Right renal cortex interstitium (tissue), 3 donors: ENCODE measurements around the gene ARRB1. TPM values are rescaled to one million over a fixed set of nuclear protein-coding genes. Genes with fewer than 3 reads are reported as not detected.
"Not testable (repeated sequence)": the region's sequence is repeated elsewhere in the genome, so short reads cannot be mapped to it uniquely, and the experiment has no call there.

ENCODE experiments used
- DNase-seq, 3 donors: peaks; one replicate each; pipeline ENCODE4 v3.0.0-alpha.2; 2013; ENCODE audit warnings: low read depth in 3 of 3, low spot score in 2 of 3
- polyA plus RNA-seq, 3 donors: library from polyadenylated mRNA; unstranded; fragments of 120-200 nt; gene quantifications; one replicate each; pipeline ENCODE4 v1.2.1, GENCODE V29; 2013; ENCODE audit not compliant: insufficient read length in 3 of 3

Gene ARRB1
- polyA plus RNA-seq, 3 donors, result 24.0 to 29.1 (median 24.4) TPM

GRCh38 chr11:75373201-75373600 lies 21.7 kb upstream of the ARRB1 start:
- DNase-seq, result no peak

DNA sequence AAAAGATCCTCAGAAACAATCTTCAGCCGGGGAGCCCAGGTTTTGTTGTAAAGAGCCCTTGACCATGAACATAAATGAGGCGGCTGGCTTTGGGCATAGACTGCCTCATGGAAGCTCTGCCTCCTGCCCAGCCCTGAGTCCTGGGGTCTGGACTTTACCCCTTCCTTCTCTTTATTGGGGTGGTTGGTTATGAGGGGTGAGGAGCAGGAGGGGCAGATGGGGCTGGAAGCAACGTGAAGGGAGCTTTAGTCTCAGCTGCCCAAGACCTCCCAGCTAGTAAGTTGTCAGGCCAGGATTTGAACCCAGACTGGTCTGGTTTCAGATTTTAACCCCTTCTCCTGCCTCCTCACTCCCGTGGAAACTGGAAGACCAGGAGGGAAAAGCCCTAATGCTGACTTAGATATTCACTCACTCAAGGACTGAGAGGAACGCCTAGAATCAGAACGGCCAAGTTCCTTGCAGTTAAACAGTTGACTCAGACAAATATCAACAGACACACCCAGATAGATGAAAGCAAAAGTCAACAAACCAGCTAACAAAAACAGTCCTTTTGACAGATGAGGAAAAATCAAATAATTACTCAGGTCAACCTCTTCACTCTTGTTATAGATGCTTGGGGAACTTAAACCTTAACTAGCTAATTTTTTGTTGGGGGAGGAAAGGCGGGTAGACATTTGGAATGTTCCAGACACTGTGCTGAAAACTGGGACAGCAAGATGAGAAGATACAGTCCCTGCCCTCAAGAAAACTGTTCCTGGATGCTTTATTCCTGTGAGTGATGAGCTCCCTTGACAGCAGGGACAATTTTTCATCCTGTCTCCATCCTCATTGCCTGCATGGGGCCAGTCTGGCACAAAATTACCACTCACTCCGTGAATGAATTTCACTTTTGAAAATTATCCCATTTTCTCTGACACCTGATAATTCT lies 20.8 kb upstream of the ARRB1 start:
- no peak for DNase-seq

DNA sequence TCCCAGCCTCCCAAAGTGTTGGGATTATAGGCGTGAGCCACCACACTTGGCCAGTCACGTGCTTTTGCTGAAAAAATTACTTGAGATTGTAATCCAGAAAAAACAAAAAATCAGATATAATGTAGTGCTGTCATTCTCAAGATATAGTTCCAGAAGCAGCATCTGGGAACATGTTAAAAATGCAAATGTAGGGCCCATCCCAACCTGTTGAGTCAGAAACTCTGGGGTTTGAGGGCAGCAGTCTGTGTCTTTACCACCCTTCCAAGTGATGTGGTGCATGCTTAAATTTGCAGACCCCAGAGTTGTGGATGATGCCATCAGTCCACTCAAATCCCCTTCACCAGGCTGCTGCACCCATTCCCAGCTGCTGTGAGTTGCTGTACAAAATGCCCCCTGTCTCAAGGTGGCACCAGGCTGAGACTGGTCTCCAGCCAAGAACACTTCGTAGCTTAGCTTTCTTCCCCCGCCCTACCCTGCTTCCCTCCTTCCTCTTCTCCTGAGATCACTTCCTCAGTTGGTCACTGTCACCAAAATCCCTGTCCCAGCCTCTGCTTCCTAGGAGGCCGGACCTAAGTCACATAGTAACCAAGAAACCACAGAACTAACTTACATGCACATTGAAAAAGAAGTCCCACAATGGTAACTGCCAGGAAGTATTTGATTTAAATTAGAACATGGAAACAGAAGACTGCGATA lies 18.2 kb upstream of the ARRB1 start:
- DNase-seq, result no peak

GRCh38 chr11:75366826-75367225 lies 15.4 kb upstream of the ARRB1 start:
- DNase-seq, result not testable (repeated sequence)

DNA sequence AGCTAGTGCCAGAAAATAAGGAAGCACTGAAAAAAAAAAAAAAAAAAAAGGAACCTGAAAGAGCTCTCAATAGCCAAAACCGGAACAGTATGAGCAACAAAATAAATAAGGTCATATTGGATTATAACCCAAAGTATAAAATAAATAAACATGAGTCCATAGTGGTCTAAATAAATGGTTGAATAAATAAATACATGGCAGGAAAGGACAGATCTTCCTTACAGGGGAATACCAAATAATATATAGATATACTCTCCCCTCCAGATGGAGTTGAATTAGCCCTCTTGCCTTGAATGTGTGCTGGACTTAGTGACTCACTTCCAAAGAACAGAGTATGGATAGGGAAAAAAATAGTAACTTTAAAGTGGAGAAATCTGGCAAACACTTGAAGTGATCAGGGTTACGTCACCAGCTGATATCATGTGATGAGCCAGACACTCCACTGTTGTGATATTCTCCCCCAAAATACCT lies 14.3 kb upstream of the ARRB1 start:
- DNase-seq, result no peak

- DNase-seq, result not testable (repeated sequence)
Measured at GRCh38 chr11:75362285-75362684, 10.8 kb upstream of the ARRB1 start.

DNA sequence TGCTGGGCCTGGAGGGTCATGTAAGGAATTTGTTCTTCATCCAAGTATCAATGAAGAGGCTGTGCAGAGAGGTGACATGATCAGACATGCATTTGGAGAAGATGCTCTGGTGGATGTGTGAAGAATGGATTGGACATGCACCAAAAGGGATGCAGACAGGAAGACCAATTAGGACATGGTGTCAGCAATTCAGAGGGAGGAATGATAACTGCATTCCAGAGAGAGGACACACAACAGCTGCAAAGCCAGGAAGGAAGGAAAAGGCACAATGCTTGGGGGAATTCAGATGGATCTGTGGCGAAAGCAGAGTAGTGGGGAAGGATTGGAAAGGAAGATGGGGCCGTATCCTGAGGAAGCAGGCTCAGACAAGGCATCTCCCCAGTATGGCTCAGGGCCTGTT lies 5.2 kb upstream of the ARRB1 start:
- no peak for DNase-seq

DNA sequence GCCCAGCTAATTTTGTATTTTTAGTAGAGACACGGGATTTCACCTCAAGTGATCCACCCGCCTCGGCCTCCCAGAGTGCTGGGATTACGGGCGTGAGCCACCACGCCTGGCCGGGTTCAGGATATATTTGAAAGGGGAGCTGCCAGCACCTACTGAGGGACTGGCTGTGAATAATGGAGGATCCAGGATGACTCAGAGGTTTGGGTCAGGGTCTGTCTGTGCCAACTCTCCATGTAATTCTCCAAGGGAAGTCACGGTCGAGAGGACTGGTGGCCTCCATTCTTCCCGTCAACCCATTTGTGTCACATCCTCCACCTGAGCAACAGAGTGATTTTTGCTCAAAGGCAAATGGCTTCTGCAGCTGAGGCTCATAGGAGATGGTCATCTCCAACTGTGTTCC lies 3.6 kb upstream of the ARRB1 start:
- no peak for DNase-seq

DNA sequence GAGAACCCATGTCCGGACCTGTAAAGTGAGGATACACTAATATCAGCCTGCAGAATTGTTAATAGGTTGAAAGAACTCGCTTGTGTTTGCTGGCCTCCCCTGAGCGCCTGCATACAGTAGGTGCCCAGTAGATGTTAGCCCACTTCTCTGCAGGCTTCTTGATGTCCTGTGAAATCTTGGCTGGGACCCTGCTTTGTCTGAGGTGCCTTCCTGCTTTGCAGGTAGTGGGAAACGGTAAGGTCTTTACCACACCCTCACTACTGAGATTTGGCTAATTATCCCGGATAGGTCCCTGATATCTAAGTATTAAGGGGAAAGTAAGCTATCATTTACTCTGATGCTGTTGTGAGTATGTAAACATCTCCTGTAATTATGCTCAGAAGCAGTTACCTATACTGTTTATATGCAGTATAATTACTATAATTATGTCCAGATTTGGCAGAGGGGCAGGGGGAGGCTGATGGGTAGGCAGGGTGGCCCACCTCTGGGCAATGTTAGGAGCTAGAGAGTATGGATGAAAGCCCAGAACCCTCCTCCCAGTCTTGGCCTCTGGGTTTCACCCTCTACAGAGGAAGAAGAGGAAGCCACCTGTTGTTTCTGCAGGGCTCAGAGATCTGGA lies 1.2 kb upstream of the ARRB1 start:
- DNase-seq, result no peak

GRCh38 chr11:75351791-75352587 lies 528 bp upstream of the ARRB1 start:
- no peak for DNase-seq

DNA sequence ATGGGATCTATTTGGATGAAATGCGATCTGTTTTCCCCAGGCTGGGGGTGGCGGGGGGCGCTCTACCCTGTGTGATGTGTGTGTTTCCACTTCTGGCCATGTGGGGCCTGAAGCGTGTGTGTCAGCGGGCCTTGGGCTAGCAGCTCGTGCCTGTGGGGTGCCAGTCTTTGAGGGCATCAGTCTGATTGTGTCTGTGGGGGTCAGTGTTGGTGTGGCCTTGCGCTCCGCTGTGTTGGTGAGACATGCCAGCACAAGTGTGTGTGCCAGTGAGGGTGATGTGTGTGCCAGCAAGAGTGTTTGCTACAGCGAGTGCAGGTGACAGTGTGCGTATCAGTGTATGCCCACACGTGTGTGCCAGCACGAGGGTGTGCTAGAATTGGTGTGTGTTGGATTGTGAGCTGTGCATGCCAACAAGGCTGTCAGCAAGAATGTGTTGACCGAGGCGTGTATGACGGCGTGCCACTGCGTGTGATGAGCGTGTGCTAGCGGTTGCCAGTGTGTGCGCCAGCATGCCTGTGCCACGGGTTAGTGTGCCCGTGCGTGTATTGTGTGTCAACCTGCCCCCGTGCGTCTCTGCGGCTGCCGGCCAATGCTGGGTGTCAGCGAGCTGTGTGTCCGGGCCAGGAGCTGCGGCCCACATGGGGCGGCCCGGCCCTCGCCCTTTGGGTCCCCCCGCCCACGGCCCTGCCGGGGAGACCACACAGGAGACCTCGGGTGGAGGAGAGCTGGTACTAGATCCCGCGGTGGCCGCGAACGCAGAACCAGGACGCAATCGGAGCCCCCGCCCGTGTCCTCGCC lies 519 bp downstream of the ARRB1 start:
- no peak for DNase-seq

DNA sequence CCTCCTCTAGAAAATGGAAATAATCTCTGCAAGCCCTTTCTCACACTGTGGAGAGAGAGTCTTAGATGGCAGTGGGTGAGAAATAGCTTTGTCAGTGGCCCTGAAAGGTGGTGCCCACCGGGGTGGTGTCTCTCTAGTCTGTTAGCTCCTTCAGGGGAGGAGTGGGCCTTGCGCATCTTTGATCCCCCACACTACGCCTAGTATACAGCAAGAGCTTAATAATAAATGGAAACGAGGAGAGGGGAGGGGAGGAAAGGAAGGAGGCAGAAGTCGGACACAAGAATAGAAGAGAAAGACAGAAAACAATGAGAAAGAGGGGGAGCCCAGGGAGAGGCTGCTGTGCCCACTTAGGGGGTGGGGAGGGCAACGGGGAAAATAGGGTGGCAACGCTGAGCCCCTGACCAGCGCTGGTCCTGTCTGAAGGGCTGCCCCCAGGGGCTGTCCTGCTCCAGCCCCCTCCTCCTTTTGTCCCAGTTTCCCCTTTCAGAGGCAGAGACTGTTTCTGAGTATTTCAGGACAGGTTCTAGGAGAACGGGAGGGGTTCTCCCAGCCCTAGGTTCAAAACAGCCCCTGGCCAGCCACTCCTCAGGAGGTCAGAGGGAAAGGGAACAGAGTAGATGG lies 1.2 kb downstream of the ARRB1 start:
- DNase-seq, result no peak

DNA sequence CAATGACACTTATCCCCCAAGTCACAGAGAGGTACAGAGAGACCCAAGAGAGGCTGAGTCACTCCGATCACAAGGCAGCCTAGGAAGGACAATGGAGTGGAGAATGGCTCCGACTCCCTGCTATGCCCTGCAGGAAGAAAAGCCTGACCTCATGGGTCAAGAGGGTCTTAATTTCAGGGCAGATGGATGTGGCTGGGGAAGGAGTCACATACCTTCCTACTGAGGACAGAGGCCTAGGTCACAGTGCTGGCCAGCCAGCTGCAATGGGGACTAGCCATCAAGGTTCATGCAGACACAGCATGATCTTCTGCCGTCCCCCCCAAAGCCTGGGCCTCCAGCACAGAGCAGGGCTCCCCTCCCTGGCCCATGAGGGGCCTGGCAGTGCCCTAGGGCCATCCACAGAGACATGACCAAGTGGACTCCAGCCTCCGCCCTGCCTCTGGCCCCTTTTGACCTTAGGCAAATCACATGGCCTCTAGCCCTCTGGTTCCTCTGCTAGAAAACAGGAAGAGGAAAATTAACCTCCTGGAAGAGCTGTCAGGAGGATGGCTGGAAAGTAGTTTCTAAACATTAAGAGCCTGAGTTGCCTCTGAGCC lies 1.8 kb downstream of the ARRB1 start:
- DNase-seq, result no peak

- no peak for DNase-seq
Measured at GRCh38 chr11:75347781-75348566, 3.5 kb downstream of the ARRB1 start.

- no peak for DNase-seq
Measured at GRCh38 chr11:75346912-75347647, 4.4 kb downstream of the ARRB1 start.

DNA sequence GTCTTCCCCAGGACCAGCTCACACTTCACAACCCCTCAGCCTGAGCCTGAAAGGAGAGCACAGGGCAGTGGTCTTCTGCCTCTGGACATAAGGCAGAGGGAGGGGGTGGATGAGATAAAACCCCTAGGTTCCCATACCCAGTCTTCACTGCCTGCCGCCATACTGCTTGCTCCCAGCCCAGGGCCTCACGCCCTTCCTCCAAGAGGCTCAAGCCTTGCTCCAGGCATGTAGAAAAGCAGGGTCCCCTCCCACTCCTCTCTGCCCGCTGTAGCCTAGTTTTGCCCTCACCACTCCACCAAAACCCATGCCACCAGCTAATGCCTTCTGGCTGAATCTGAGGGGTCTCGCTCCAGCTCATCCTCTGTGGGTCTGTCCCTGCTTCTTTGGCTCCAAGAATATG lies 5.2 kb downstream of the ARRB1 start:
- DNase-seq, result no peak

- DNase-seq, result no peak
Measured at GRCh38 chr11:75345455-75346160, 5.9 kb downstream of the ARRB1 start.
